ENCODE data around the gene SLC9A8. TPM values are rescaled to one million over a fixed set of nuclear protein-coding genes. Genes with fewer than 3 reads are reported as not detected.

Gene SLC9A8
- total and polyA plus RNA-seq, 2 of the 4 experiments (the other 2 are of a cell fraction), result 4.1 to 5.0 TPM

DNA sequence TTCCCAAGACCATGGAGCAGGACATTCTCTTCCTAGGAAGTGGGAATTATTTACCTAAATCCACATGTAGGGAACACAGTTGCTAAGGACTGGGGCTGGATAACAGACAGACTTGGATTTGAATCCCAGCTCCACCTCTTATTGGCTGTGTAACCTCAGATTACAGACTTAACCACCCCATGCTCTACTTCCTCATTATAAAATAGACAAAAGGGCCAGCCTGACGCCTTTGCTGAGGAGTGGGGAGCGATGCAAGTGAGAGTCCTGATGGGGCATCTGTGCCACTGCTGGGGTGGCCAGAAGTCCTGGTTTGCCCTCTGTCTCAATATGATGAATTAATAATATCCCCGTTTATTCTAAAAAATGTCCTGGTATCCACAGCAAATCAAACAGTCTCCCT lies 55.9 kb downstream of the SLC9A8 start:
- BruUV-seq (replicated peaks), result no TSS peak
- Histone ChIP-seq H3K9ac (ENCODE audit: low read depth, low read length) (no peak overlapping the region), H3K79me1 (ENCODE audit: low read depth in 1 of 2, low read length in 2 of 2) (no peaks in the 10 kb centered on the region; a peak in 1 of 4 replicates), H3K9me1 (ENCODE audit: insufficient read depth, low read length) (peaks cover 4% of the 10 kb centered on the region; the same call in 1 of the 2 replicates), H3K4ac (ENCODE audit: low read depth, low read length) (no peak overlapping the region), H3K4me3 (ENCODE audit: insufficient read depth, low read depth, low read length) (no peak overlapping the region), H2AK5ac (ENCODE audit: low read depth, low read length) (no peak overlapping the region), H4K5ac (ENCODE audit: low read depth, low read length) (no peak overlapping the region), H2AFZ (replicated peaks; ENCODE audit: low read length, poor library complexity) (no peak overlapping the region), H2BK20ac (ENCODE audit: low read depth, low read length) (no peak overlapping the region), H3K27ac (ENCODE audit: insufficient read depth, low read length) (no peak overlapping the region), H3K36me3 (ENCODE audit: control insufficient read depth, insufficient read depth, low read length) (peaks cover 18% of the 10 kb centered on the region), H4K91ac (ENCODE audit: insufficient read depth, low read depth, low read length) (no peak overlapping the region), H3K4me2 (ENCODE audit: low read depth, low read length) (no peak overlapping the region), H2BK15ac (ENCODE audit: low read depth, low read length) (no peak overlapping the region), H3K14ac (replicated peaks; ENCODE audit: low read depth, low read length) (no peak overlapping the region), H4K20me1 (ENCODE audit: insufficient read depth, low read length) (no peaks in the 10 kb centered on the region), H3K4me1 (ENCODE audit: control insufficient read depth, insufficient read depth, low read length) (peaks cover 2% of the 10 kb centered on the region; the same call in 1 of the 2 replicates), H4K8ac (ENCODE audit: low read depth in 2 of 2, low read length in 2 of 2) (no peak overlapping the region), H3K9me3 (ENCODE audit: control insufficient read depth, insufficient read depth, low read length) (no peaks in the 10 kb centered on the region), H2BK5ac (ENCODE audit: low read depth, low read length, poor library complexity, severe bottlenecking) (no peak overlapping the region), H2BK120ac (ENCODE audit: low read depth, low read length) (no peak overlapping the region), H2AK9ac (replicated peaks; ENCODE audit: low read depth, low read length, poor library complexity) (no peak overlapping the region), H3K18ac (ENCODE audit: low read depth, low read length) (no peak overlapping the region), H3K23ac (ENCODE audit: low read depth, low read length) (no peak overlapping the region), H3K27me3 (ENCODE audit: control insufficient read depth, insufficient read depth, low read length) (no peaks in the 10 kb centered on the region), H3K56ac (ENCODE audit: extremely low read depth, insufficient read depth, low read length) (no peak overlapping the region)
- intact Hi-C loops (cut with micrococcal nuclease), result no loop called here
- dilution Hi-C loops (cut with HindIII; ENCODE audit: low sequenced_read_pairs, unreplicated experiment), result no loop called here
- in situ Hi-C loops (cut with MboI; ENCODE audit: low sequenced_read_pairs), result loop anchor here (25.0 kb wide), 1 partner anchor 531 kb away; no protein-coding TSS in a partner anchor
- WGBS, 2 experiments (ENCODE audit: extremely low coverage in 2 of 2, insufficient read length in 1 of 2), result 100% methylated on average over 1 of the region's 3 CpGs; no CpG with 5 or more reads in 1 of the 2 experiments
- POLR2A ChIA-PET (ENCODE audit: unreplicated experiment), result no interaction called here
- no peak for ATAC-seq (ENCODE audit: low read depth)
- no peak for TF ChIP-seq CEBPB (IDR thresholded peaks at IDR 0.05; ENCODE audit: low read depth, low read length)
- no peak for TF ChIP-seq RCOR1 (IDR thresholded peaks at IDR 0.05; ENCODE audit: insufficient replicate concordance, low read length)
- TF ChIP-seq MAZ (IDR thresholded peaks at IDR 0.05; ENCODE audit: borderline replicate concordance, low read depth, low read length), result no peak
- TF ChIP-seq, protein P1, sequence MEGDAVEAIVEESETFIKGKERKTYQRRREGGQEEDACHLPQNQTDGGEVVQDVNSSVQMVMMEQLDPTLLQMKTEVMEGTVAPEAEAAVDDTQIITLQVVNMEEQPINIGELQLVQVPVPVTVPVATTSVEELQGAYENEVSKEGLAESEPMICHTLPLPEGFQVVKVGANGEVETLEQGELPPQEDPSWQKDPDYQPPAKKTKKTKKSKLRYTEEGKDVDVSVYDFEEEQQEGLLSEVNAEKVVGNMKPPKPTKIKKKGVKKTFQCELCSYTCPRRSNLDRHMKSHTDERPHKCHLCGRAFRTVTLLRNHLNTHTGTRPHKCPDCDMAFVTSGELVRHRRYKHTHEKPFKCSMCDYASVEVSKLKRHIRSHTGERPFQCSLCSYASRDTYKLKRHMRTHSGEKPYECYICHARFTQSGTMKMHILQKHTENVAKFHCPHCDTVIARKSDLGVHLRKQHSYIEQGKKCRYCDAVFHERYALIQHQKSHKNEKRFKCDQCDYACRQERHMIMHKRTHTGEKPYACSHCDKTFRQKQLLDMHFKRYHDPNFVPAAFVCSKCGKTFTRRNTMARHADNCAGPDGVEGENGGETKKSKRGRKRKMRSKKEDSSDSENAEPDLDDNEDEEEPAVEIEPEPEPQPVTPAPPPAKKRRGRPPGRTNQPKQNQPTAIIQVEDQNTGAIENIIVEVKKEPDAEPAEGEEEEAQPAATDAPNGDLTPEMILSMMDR (conservative IDR thresholded peaks at IDR 0.05; ENCODE audit: low read depth, low read length), result no peak
- TF ChIP-seq MAFK (IDR thresholded peaks at IDR 0.05; ENCODE audit: low read depth, low read length), result no peak
- TF ChIP-seq SMC3 (IDR thresholded peaks at IDR 0.05; ENCODE audit: low read depth, low read length), result no peak
- no peak for TF ChIP-seq FOS (IDR thresholded peaks at IDR 0.05; ENCODE audit: low read depth, low read length)
- TF ChIP-seq, protein P2, sequence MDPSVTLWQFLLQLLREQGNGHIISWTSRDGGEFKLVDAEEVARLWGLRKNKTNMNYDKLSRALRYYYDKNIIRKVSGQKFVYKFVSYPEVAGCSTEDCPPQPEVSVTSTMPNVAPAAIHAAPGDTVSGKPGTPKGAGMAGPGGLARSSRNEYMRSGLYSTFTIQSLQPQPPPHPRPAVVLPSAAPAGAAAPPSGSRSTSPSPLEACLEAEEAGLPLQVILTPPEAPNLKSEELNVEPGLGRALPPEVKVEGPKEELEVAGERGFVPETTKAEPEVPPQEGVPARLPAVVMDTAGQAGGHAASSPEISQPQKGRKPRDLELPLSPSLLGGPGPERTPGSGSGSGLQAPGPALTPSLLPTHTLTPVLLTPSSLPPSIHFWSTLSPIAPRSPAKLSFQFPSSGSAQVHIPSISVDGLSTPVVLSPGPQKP (IDR thresholded peaks at IDR 0.05; ENCODE audit: borderline replicate concordance, low read depth, low read length), result no peak
- TF ChIP-seq BHLHE40 (IDR thresholded peaks at IDR 0.05; ENCODE audit: low read depth, low read length), result no peak
- no peak for TF ChIP-seq CHD1 (IDR thresholded peaks at IDR 0.05; ENCODE audit: low read depth, low read length)
- TF ChIP-seq RFX5 (IDR thresholded peaks at IDR 0.05; ENCODE audit: low read depth, low read length), result no peak
- no peak for TF ChIP-seq MXI1 (IDR thresholded peaks at IDR 0.05; ENCODE audit: borderline replicate concordance, low read depth, low read length)
- no peak for TF ChIP-seq POLR2A (IDR thresholded peaks at IDR 0.05; ENCODE audit: low read depth, low read length)
- no peak for TF ChIP-seq NFE2L2 (IDR thresholded peaks at IDR 0.05; ENCODE audit: low read depth, low read length)
- TF ChIP-seq RAD21 (IDR thresholded peaks at IDR 0.05; ENCODE audit: low read length), result no peak
- TF ChIP-seq, protein P3, sequence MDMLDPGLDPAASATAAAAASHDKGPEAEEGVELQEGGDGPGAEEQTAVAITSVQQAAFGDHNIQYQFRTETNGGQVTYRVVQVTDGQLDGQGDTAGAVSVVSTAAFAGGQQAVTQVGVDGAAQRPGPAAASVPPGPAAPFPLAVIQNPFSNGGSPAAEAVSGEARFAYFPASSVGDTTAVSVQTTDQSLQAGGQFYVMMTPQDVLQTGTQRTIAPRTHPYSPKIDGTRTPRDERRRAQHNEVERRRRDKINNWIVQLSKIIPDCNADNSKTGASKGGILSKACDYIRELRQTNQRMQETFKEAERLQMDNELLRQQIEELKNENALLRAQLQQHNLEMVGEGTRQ (IDR thresholded peaks at IDR 0.05; ENCODE audit: low read depth, low read length), result no peak
- CTCF ChIA-PET, result no interaction called here
- DNase-seq, result no peak
